ENCODE data around the gene MTX2.
"Not testable (repeated sequence)": the region's sequence is repeated elsewhere in the genome, so short reads cannot be mapped to it uniquely, and the experiment has no call there.

MTX2 gene

GRCh38 chr2:176297737-176298136 is 28.5 kb downstream of the MTX2 start:
- TF ChIP-seq CTCF (conservative IDR thresholded peaks at IDR 0.05; ENCODE audit: low read depth, low read length), result no peak
- no peak overlapping the region for H3K4me3 ChIP-seq (ENCODE audit: low read depth, low read length)
- no peak for DNase-seq (ENCODE audit: low read depth)

- DNase-seq (ENCODE audit: low read depth); H3K4me3 ChIP-seq (ENCODE audit: low read depth, low read length): not testable (repeated sequence)
Observed at GRCh38 chr2:176306020-176306419, 36.8 kb downstream of the MTX2 start.

- TF ChIP-seq CTCF (conservative IDR thresholded peaks at IDR 0.05; ENCODE audit: low read depth, low read length), result no peak
- no peak for DNase-seq (ENCODE audit: low read depth)
- H3K4me3 ChIP-seq (ENCODE audit: low read depth, low read length), result no peak overlapping the region
Observed at GRCh38 chr2:176317199-176317598, 48.0 kb downstream of the MTX2 start.

GRCh38 chr2:176317623-176318065 is 48.4 kb downstream of the MTX2 start:
- TF ChIP-seq CTCF (conservative IDR thresholded peaks at IDR 0.05; ENCODE audit: low read depth, low read length), result no peak
- DNase-seq (ENCODE audit: low read depth), result no peak
- H3K4me3 ChIP-seq (ENCODE audit: low read depth, low read length), result no peak overlapping the region

- TF ChIP-seq CTCF (conservative IDR thresholded peaks at IDR 0.05; ENCODE audit: low read depth, low read length), result no peak
- H3K4me3 ChIP-seq (ENCODE audit: low read depth, low read length), result no peak overlapping the region
- DNase-seq (ENCODE audit: low read depth), result no peak
Observed at GRCh38 chr2:176321916-176322315, 52.7 kb downstream of the MTX2 start.

GRCh38 chr2:176324862-176325261 is 55.6 kb downstream of the MTX2 start:
- no peak for TF ChIP-seq CTCF (conservative IDR thresholded peaks at IDR 0.05; ENCODE audit: low read depth, low read length)
- no peak for DNase-seq (ENCODE audit: low read depth)
- no peak overlapping the region for H3K4me3 ChIP-seq (ENCODE audit: low read depth, low read length)

GRCh38 chr2:176325732-176326131 is 56.5 kb downstream of the MTX2 start:
- no peak overlapping the region for H3K4me3 ChIP-seq (ENCODE audit: low read depth, low read length)
- DNase-seq (ENCODE audit: low read depth), result peak; percentile 17
- no peak for TF ChIP-seq CTCF (conservative IDR thresholded peaks at IDR 0.05; ENCODE audit: low read depth, low read length)

GRCh38 chr2:176328149-176328548 is 58.9 kb downstream of the MTX2 start:
- no peak overlapping the region for H3K4me3 ChIP-seq (ENCODE audit: low read depth, low read length)
- no peak for DNase-seq (ENCODE audit: low read depth)
- TF ChIP-seq CTCF (conservative IDR thresholded peaks at IDR 0.05; ENCODE audit: low read depth, low read length), result no peak

All from choroid plexus epithelial cell (primary cell).